Caco-2 (cell line): ENCODE measurements around the gene ATP7B. TPM values are rescaled to one million over a fixed set of nuclear protein-coding genes. Genes with fewer than 3 reads are reported as not detected.

Experiments used
- BruUV-seq: library from RNA; stranded (reverse); fragments of 400-500 nt; replicated peaks from 2 replicates; lab custom pipeline; 2021; lab: Mats Ljungman, UMichigan
- CTCF ChIA-PET: fragments of 300-600 bp; sonication (Branson Sonifier 250); formaldehyde crosslinking; loops from one replicate; lab custom pipeline; 2022; ENCODE audit warnings: antibody characterized with exemption; lab: Charles Lee
- POLR2A ChIA-PET: fragments of 300-600 bp; sonication (Branson Sonifier 250); formaldehyde crosslinking; loops from one replicate; lab custom pipeline; 2022; ENCODE audit warnings: antibody characterized with exemption; lab: Charles Lee
- DNase-seq, 2 experiments: peaks; one replicate each; pipeline versions ENCODE4 v3.0.0 to v3.0.0-alpha.2; 2020 to 2022
- H3K27me3 ChIP-seq: replicated peaks from 2 replicates; pipeline ENCODE4 v1.6.0; 2011; ENCODE audit warnings: low read length; ENCODE audit not compliant: control insufficient read depth, insufficient read depth
- H3K36me3 ChIP-seq: 2 replicates; pipeline ENCODE4 v1.5.1; 2011; ENCODE audit warnings: low read length; ENCODE audit not compliant: control insufficient read depth, insufficient read depth
- H3K4me1 ChIP-seq: fragments of 250-450 bp; sonication (Bioruptor Pico); 2 replicates; pipeline ENCODE4 v1.5.1; 2020; ENCODE audit warnings: mild to moderate bottlenecking
- H3K4me3 ChIP-seq: 2 replicates; pipeline ENCODE4 v1.5.1; 2011; ENCODE audit warnings: low read depth, mild to moderate bottlenecking, control low read depth, low read length
- H3K9me3 ChIP-seq: fragments of 250-450 bp; sonication (Bioruptor Pico); 2 replicates; pipeline ENCODE4 v1.5.1; 2020; ENCODE audit warnings: mild to moderate bottlenecking, moderate library complexity
- H3K27ac Mint-ChIP-seq: one replicate; pipeline ENCODE4 v1.8.0; 2022; ENCODE audit warnings: mixed read lengths; ENCODE audit not compliant: unreplicated experiment
- H3K27me3 Mint-ChIP-seq: one replicate; pipeline ENCODE4 v1.8.0; 2022; ENCODE audit warnings: mixed read lengths; ENCODE audit not compliant: insufficient read depth, unreplicated experiment
- H3K36me3 Mint-ChIP-seq: one replicate; pipeline ENCODE4 v1.8.0; 2022; ENCODE audit warnings: mild to moderate bottlenecking, mixed read lengths; ENCODE audit not compliant: insufficient read depth, unreplicated experiment
- H3K4me1 Mint-ChIP-seq: one replicate; pipeline ENCODE4 v1.8.0; 2022; ENCODE audit warnings: low read depth, mixed read lengths; ENCODE audit not compliant: unreplicated experiment
- H3K4me3 Mint-ChIP-seq: one replicate; pipeline ENCODE4 v1.8.0; 2022; ENCODE audit warnings: mild to moderate bottlenecking, moderate library complexity, mixed read lengths; ENCODE audit not compliant: unreplicated experiment
- H3K9me3 Mint-ChIP-seq: one replicate; pipeline ENCODE4 v1.8.0; 2022; ENCODE audit warnings: mixed read lengths; ENCODE audit not compliant: unreplicated experiment
- CTCF ChIP-seq, 2 experiments: fragments of 200-600 bp in 1 of 2; IDR thresholded peaks; 1 replicate in 1 of 2; 2 replicates in 1 of 2; pipeline versions ENCODE4 v1.5.1 to v1.8.0; 2011 to 2022; ENCODE audit warnings: antibody characterized with exemption in 1 of 2, control low read depth in 1 of 2, inconsistent platforms in 1 of 2, low read depth in 1 of 2, low read length in 1 of 2, mild to moderate bottlenecking in 1 of 2, moderate library complexity in 1 of 2; ENCODE audit not compliant: insufficient read depth in 1 of 2, severe bottlenecking in 1 of 2, unreplicated experiment in 1 of 2
- intact Hi-C: fragments of 100-400 bp; cut with micrococcal nuclease; formaldehyde crosslinking; loops from one replicate; pipeline ENCODE4 v1.10.0; 2022; ENCODE audit not compliant: unreplicated experiment
- total RNA-seq: library from RNA; stranded (reverse); gene quantifications from 2 replicates; pipeline ENCODE4 v1.2.3, GENCODE V29; 2022

Gene ATP7B
- total RNA-seq, 1 experiment from 2014 or later, result 50.7 TPM

DNA sequence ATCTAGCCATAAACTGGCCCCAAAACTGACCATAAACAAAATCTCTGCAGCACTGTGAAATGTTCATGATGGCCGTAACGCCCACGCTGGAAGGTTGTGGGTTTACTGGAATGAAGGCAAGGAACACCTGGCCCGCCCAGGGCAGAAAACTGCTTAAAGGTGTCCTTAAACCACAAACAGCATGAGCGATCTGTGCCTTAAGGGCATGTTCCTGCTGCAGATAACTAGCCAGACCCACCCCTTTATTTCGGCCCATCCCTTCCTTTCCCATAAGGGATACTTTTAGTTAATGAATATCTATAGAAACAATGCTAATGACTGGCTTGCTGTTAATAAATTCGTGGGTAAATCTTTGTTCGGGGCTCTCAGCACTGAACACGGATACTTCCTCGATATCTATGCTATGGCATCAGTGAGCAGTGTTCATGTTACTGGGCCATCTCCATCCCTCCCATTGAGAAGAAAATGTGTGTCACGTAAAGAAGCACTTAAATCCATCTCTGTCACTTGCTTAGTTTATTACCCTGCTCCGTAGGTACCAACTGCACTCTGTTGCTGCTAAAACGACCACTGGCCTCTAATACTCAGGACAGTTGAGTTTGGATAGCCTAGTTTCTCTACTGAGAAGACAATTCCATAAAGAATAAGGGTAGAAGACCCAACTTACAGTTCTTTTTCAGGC is 5.3 kb downstream of the ATP7B start:
- no peak for TF ChIP-seq CTCF (IDR thresholded peaks at IDR 0.05; ENCODE audit: insufficient read depth in 1 of 2, low read depth in 1 of 2, low read length in 1 of 2, severe bottlenecking in 1 of 2, unreplicated experiment in 1 of 2)
- H3K27ac Mint-ChIP-seq, result peak overlapping the region; percentile 1
- Histone ChIP-seq H3K36me3 (0 out of 2 replicates have a peak, but pooled peaks cover 2% of the 10 kb centered on the region), H3K4me1 (peaks cover 35% of the 10 kb centered on the region), H3K9me3 (no peaks in the 10 kb centered on the region), H3K4me3 (no peak overlapping the region), H3K27me3 (no peaks in the 10 kb centered on the region)
- peaks cover 11% of the 10 kb centered on the region for H3K9me3 Mint-ChIP-seq
- no peak overlapping the region for H3K4me3 Mint-ChIP-seq
- intact Hi-C loops, result no loop called here
- no peak for DNase-seq
- H3K36me3 Mint-ChIP-seq, result no peaks in the 10 kb centered on the region
- BruUV-seq, result no TSS peak
- ChIA-PET POLR2A (no interaction called here), CTCF (no interaction called here)
- peaks cover 50% of the 10 kb centered on the region for H3K4me1 Mint-ChIP-seq
- H3K27me3 Mint-ChIP-seq, result no peaks in the 10 kb centered on the region

GRCh38 chr13:52004511-52005170 is 6.6 kb downstream of the ATP7B start:
- no peak overlapping the region for H3K4me3 ChIP-seq
- H3K36me3 ChIP-seq, result 0 out of 2 replicates have a peak, but pooled peaks cover 2% of the 10 kb centered on the region
- peak overlapping the region; percentile 53 for H3K27ac Mint-ChIP-seq
- H3K9me3 Mint-ChIP-seq, result peaks cover 11% of the 10 kb centered on the region
- DNase-seq, result no peak
- intact Hi-C loops, result no loop called here
- no peaks in the 10 kb centered on the region for H3K9me3 ChIP-seq
- ChIA-PET CTCF (interaction anchor here (1.1 to 2.0 kb wide), 3 partner anchors 69 to 124 kb away, joined by 3 to 14 read pairs (median 11); partner anchors contain the start of gene NEK5), POLR2A (no interaction called here)
- H3K27me3 Mint-ChIP-seq, result no peaks in the 10 kb centered on the region
- TF ChIP-seq CTCF (IDR thresholded peaks at IDR 0.05; ENCODE audit: insufficient read depth in 1 of 2, low read depth in 1 of 2, low read length in 1 of 2, severe bottlenecking in 1 of 2, unreplicated experiment in 1 of 2), result no peak
- H3K4me1 ChIP-seq, result peaks cover 42% of the 10 kb centered on the region
- BruUV-seq, result no TSS peak
- no peaks in the 10 kb centered on the region for H3K27me3 ChIP-seq
- no peak overlapping the region for H3K4me3 Mint-ChIP-seq
- no peaks in the 10 kb centered on the region for H3K36me3 Mint-ChIP-seq
- H3K4me1 Mint-ChIP-seq, result peaks cover 52% of the 10 kb centered on the region

DNA sequence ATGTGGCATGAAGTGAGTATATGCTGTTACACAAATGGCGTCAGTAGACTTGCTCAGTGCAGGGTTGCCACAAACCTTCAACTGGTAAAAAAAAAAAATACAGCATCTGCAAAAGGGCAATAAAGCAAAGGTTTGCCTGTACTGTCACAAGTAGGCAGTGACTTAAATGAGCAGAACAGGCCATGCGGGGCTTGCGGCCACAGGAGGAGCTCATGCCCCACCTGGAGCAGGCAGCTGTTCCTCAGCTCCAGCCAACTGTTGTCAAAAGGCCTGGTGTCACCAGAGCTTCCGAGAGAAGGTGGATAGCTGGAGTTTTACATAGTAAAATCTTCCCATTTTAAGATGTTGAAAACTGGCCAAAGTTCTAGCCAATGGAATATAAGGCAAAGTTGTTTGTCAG is 7.7 kb downstream of the ATP7B start:
- H3K36me3 ChIP-seq, result 0 out of 2 replicates have a peak, but pooled peaks cover 2% of the 10 kb centered on the region
- POLR2A ChIA-PET, result no interaction called here
- no peaks in the 10 kb centered on the region for H3K27me3 Mint-ChIP-seq
- peaks cover 11% of the 10 kb centered on the region for H3K9me3 Mint-ChIP-seq
- no peaks in the 10 kb centered on the region for H3K9me3 ChIP-seq
- no peak overlapping the region for H3K4me3 Mint-ChIP-seq
- H3K4me1 Mint-ChIP-seq, result peaks cover 59% of the 10 kb centered on the region
- H3K27me3 ChIP-seq, result no peaks in the 10 kb centered on the region
- no peak overlapping the region for H3K27ac Mint-ChIP-seq
- no peaks in the 10 kb centered on the region for H3K36me3 Mint-ChIP-seq
- H3K4me1 ChIP-seq, result peaks cover 53% of the 10 kb centered on the region
- peak in 1 of 2 experiments; percentile 37 for TF ChIP-seq CTCF (IDR thresholded peaks at IDR 0.05; ENCODE audit: insufficient read depth in 1 of 2, low read depth in 1 of 2, low read length in 1 of 2, severe bottlenecking in 1 of 2, unreplicated experiment in 1 of 2)
- CTCF ChIA-PET, result interaction anchor here (1.0 to 2.0 kb wide), 7 partner anchors 9 to 191 kb away, joined by 3 to 14 read pairs (median 4); partner anchors contain the start of genes ALG11 and NEK5
- no peak overlapping the region for H3K4me3 ChIP-seq
- peak; percentile 58 to 59 for DNase-seq
- no TSS peak for BruUV-seq
- intact Hi-C loops, result no loop called here
